WI38 (cell line): ENCODE data around the gene KDM4C.
A peak's percentile ranks its signal among the peaks of the same experiment; 100 is the strongest.

Experiments
- H3K4me3 ChIP-seq: 2 replicates; pipeline ENCODE4 v1.5.1; 2011; ENCODE audit warnings: low read depth, mild to moderate bottlenecking, control low read depth, low read length
- CTCF ChIP-seq: IDR thresholded peaks from 2 replicates; pipeline ENCODE4 v1.5.1; 2012; ENCODE audit warnings: low read depth, mild to moderate bottlenecking, control low read depth, low read length

Gene KDM4C

GRCh38 chr9:6844267-6844666 is 86.5 kb downstream of the KDM4C start:
- H3K4me3 ChIP-seq: no peak overlapping the region
- no peak for TF ChIP-seq CTCF

GRCh38 chr9:6845128-6845826 is 87.5 kb downstream of the KDM4C start:
- H3K4me3 ChIP-seq: no peak overlapping the region
- TF ChIP-seq CTCF: no peak

- peak; percentile 16; the same call in 1 of the 2 replicates for TF ChIP-seq CTCF
- no peak overlapping the region for H3K4me3 ChIP-seq
These were observed 88.1 kb downstream of the KDM4C start for GRCh38 chr9:6845880-6846279.

GRCh38 chr9:6852243-6852963 is 94.6 kb downstream of the KDM4C start:
- H3K4me3 ChIP-seq: no peak overlapping the region
- TF ChIP-seq CTCF: no peak

- no peak overlapping the region for H3K4me3 ChIP-seq
- TF ChIP-seq CTCF: no peak
These were observed 98.1 kb downstream of the KDM4C start for GRCh38 chr9:6855860-6856259.

- H3K4me3 ChIP-seq: no peak overlapping the region
- no peak for TF ChIP-seq CTCF
These were observed 106.3 kb downstream of the KDM4C start for GRCh38 chr9:6864102-6864501.
